Vagina (tissue), 2 donors: Measurements from ENCODE around the gene COL1A2.

ENCODE experiments used
- POLR2A ChIP-seq, 2 donors: fragments of 450-650 bp; IDR thresholded peaks; one replicate each; pipeline ENCODE4 v1.6.1; 2017; ENCODE audit warnings: antibody characterized with exemption in 2 of 2, mild to moderate bottlenecking in 2 of 2, moderate library complexity in 2 of 2
- TF ChIP-seq, protein P1 (sequence below), 3 experiments: fragments of 450-650 bp in 2 of 3; fragments of 200-600 bp in 1 of 3; sonication (generic) in 1 of 3; IDR thresholded peaks; one replicate each; pipeline ENCODE4 v1.5.1; 2017 to 2019; ENCODE audit warnings: antibody characterized with exemption in 3 of 3, mild to moderate bottlenecking in 2 of 3, moderate library complexity in 2 of 3

DNA sequence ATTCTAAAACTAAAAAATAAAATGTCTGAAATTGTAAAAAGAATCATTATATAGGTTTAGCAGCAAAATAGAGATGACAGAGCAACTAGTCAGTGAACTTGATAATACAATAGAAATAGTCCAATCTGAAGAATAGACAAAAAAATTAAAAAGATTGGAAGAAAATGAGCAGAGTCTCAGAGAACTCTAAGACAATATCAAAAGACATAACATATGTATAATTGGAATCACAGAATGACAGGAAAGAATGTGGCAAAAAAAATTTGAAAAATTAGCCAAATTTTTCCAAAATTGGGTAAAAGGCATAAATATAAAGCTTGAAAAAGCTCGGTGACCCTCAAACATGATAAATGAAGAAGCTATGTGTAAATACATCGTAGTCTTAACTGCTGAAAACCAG lies 76.9 kb downstream of the COL1A2 start:
- TF ChIP-seq, protein P1, sequence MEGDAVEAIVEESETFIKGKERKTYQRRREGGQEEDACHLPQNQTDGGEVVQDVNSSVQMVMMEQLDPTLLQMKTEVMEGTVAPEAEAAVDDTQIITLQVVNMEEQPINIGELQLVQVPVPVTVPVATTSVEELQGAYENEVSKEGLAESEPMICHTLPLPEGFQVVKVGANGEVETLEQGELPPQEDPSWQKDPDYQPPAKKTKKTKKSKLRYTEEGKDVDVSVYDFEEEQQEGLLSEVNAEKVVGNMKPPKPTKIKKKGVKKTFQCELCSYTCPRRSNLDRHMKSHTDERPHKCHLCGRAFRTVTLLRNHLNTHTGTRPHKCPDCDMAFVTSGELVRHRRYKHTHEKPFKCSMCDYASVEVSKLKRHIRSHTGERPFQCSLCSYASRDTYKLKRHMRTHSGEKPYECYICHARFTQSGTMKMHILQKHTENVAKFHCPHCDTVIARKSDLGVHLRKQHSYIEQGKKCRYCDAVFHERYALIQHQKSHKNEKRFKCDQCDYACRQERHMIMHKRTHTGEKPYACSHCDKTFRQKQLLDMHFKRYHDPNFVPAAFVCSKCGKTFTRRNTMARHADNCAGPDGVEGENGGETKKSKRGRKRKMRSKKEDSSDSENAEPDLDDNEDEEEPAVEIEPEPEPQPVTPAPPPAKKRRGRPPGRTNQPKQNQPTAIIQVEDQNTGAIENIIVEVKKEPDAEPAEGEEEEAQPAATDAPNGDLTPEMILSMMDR (IDR thresholded peaks at IDR 0.05) = no peak
- no peak for TF ChIP-seq POLR2A (IDR thresholded peaks at IDR 0.05)
